HepG2 (cell line): ENCODE data around the gene BEX3.

Source experiments
- FOXM1 ChIP-seq: sonication (generic); formaldehyde crosslinking; IDR thresholded peaks from 2 replicates; pipeline ENCODE4 v1.5.0; 2020; ENCODE audit warnings: missing genetic modification reagents
- POLR2A ChIP-seq, 2 experiments: IDR thresholded peaks; 2 replicates each; pipeline ENCODE4 v1.6.1; 2011; ENCODE audit warnings: low read depth in 2 of 2, low read length in 2 of 2, mild to moderate bottlenecking in 1 of 2, moderate library complexity in 1 of 2; ENCODE audit not compliant: insufficient read depth in 1 of 2
- RXRB ChIP-seq: IDR thresholded peaks from 2 replicates; pipeline ENCODE4 v1.6.1; 2016; ENCODE audit warnings: borderline replicate concordance, missing genetic modification reagents, missing compliant biosample characterization
- SETDB1 ChIP-seq: sonication (generic); formaldehyde crosslinking; IDR thresholded peaks from 2 replicates; pipeline ENCODE4 v1.5.1; 2020; ENCODE audit warnings: missing genetic modification reagents, mild to moderate bottlenecking, borderline replicate concordance
- SIN3A ChIP-seq: IDR thresholded peaks from 2 replicates; pipeline ENCODE4 v1.6.1; 2011; ENCODE audit warnings: low read depth, mild to moderate bottlenecking, control low read depth, low read length, borderline replicate concordance
- ZNF607 ChIP-seq: sonication (generic); formaldehyde crosslinking; IDR thresholded peaks from 2 replicates; pipeline ENCODE4 v1.5.1; 2020; ENCODE audit warnings: missing genetic modification reagents, mild to moderate bottlenecking, borderline replicate concordance
- ZNF761 ChIP-seq: sonication (generic); formaldehyde crosslinking; conservative IDR thresholded peaks from 2 replicates; pipeline ENCODE4 v1.4.0; 2020; ENCODE audit warnings: mild to moderate bottlenecking, missing genetic modification reagents
- ZNF776 ChIP-seq: sonication (generic); formaldehyde crosslinking; IDR thresholded peaks from 2 replicates; pipeline ENCODE4 v1.4.0; 2020; ENCODE audit warnings: mild to moderate bottlenecking, missing genetic modification reagents
- ZSCAN30 ChIP-seq: sonication (generic); formaldehyde crosslinking; IDR thresholded peaks from 2 replicates; pipeline ENCODE4 v1.5.0; 2020; ENCODE audit warnings: mild to moderate bottlenecking, missing genetic modification reagents
- TF ChIP-seq, protein P1 (sequence below): sonication (generic); formaldehyde crosslinking; IDR thresholded peaks from 2 replicates; pipeline ENCODE4 v1.5.0; 2020; ENCODE audit warnings: mild to moderate bottlenecking, missing genetic modification reagents, moderate library complexity

DNA sequence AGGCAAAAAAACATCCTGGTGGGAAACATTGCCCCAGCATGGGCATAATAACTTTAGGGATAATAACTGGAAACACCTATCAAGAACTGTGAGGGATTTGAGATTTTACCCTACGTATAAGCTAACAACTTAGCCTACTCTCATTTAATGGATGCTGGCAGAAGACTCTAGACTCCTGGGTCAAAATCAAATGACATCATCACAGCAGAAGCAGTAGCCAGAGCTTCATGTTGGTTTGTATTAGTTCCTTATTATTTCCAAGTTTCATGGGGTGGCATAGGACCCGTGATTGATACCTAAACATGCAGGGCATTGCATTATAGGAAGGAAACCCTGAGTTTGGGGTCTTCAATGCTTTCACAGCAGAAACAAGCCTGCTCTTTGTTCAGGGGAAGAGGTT is 15.4 kb upstream of the BEX3 start:
- TF ChIP-seq RXRB (no peak), FOXM1 (CRISPR knock-in tag) (no peak), ZNF776 (CRISPR knock-in tag) (no peak), ZSCAN30 (CRISPR knock-in tag) (no peak), SETDB1 (CRISPR knock-in tag) (no peak), ZNF761 (CRISPR knock-in tag) (no peak), SIN3A (no peak), POLR2A (IDR thresholded peaks at IDR 0.05; ENCODE audit: insufficient read depth in 1 of 2, low read depth in 2 of 2, low read length in 2 of 2) (no peak), ZNF607 (CRISPR knock-in tag) (no peak)
- TF ChIP-seq, protein P1, sequence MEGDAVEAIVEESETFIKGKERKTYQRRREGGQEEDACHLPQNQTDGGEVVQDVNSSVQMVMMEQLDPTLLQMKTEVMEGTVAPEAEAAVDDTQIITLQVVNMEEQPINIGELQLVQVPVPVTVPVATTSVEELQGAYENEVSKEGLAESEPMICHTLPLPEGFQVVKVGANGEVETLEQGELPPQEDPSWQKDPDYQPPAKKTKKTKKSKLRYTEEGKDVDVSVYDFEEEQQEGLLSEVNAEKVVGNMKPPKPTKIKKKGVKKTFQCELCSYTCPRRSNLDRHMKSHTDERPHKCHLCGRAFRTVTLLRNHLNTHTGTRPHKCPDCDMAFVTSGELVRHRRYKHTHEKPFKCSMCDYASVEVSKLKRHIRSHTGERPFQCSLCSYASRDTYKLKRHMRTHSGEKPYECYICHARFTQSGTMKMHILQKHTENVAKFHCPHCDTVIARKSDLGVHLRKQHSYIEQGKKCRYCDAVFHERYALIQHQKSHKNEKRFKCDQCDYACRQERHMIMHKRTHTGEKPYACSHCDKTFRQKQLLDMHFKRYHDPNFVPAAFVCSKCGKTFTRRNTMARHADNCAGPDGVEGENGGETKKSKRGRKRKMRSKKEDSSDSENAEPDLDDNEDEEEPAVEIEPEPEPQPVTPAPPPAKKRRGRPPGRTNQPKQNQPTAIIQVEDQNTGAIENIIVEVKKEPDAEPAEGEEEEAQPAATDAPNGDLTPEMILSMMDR (CRISPR knock-in tag), result no peak
